Skin epidermis (tissue), 12 donors: ENCODE results near the gene KRTAP10-5.
"Not testable (repeated sequence)": the region's sequence is repeated elsewhere in the genome, so short reads cannot be mapped to it uniquely, and the experiment has no call there.

ENCODE experiments used
- H3K27ac ChIP-seq, 21 experiments: fragments of 200-600 bp; sonication (generic) in 11 of 21; one replicate each; pipeline ENCODE4 v1.5.0; 2020; ENCODE audit warnings: mild to moderate bottlenecking in 3 of 21, inconsistent platforms in 2 of 21, moderate library complexity in 2 of 21
- H3K4me3 ChIP-seq, 7 experiments: fragments of 200-600 bp; sonication (generic) in 2 of 7; one replicate each; pipeline ENCODE4 v1.5.0; 2020; ENCODE audit warnings: inconsistent platforms in 2 of 7, mild to moderate bottlenecking in 2 of 7, moderate library complexity in 1 of 7

The KRTAP10-5 gene

GRCh38 chr21:44592446-44593311, 12.3 kb upstream of the KRTAP10-5 start, which contains the start of gene KRTAP10-6:
TSS of gene KRTAP10-6 (minus strand) at chr21:44592505. CDS start at chr21:44592484, 21 bp downstream.
- Histone ChIP-seq H3K4me3 (no peak within 1 kb of the TSS), H3K27ac (no peak within 1 kb of the TSS)

GRCh38 chr21:44591801-44592130, 11.4 kb upstream of the KRTAP10-5 start:
- not testable (repeated sequence) for H3K27ac ChIP-seq, H3K4me3 ChIP-seq

GRCh38 chr21:44590897-44591800, 10.7 kb upstream of the KRTAP10-5 start:
- H3K4me3 ChIP-seq, H3K27ac ChIP-seq: not testable (repeated sequence)

- Histone ChIP-seq H3K4me3 (no peak overlapping the region), H3K27ac (no peak overlapping the region)
Measured at GRCh38 chr21:44590311-44590721, 9.9 kb upstream of the KRTAP10-5 start.

GRCh38 chr21:44589586-44590305, 9.3 kb upstream of the KRTAP10-5 start:
- Histone ChIP-seq H3K4me3 (no peak overlapping the region), H3K27ac (no peak overlapping the region)

GRCh38 chr21:44589094-44589493, 8.7 kb upstream of the KRTAP10-5 start:
- H3K4me3 ChIP-seq, result no peak overlapping the region
- H3K27ac ChIP-seq, result no peak overlapping the region

GRCh38 chr21:44585892-44586291, 5.5 kb upstream of the KRTAP10-5 start:
- no peak overlapping the region for H3K4me3 ChIP-seq
- H3K27ac ChIP-seq, result no peak overlapping the region

GRCh38 chr21:44583800-44584147, 3.4 kb upstream of the KRTAP10-5 start:
- H3K27ac ChIP-seq, result no peak overlapping the region
- no peak overlapping the region for H3K4me3 ChIP-seq

- no peak overlapping the region for H3K4me3 ChIP-seq
- no peak overlapping the region for H3K27ac ChIP-seq
Measured at GRCh38 chr21:44583089-44583799, 2.8 kb upstream of the KRTAP10-5 start.

GRCh38 chr21:44582055-44582454, 1.7 kb upstream of the KRTAP10-5 start:
- H3K27ac ChIP-seq, result no peak overlapping the region
- no peak overlapping the region for H3K4me3 ChIP-seq

- no peak overlapping the region for H3K27ac ChIP-seq
- H3K4me3 ChIP-seq, result no peak overlapping the region
Measured at GRCh38 chr21:44581158-44581557, 754 bp upstream of the KRTAP10-5 start.

GRCh38 chr21:44579833-44580144, 615 bp downstream of the KRTAP10-5 start:
- Histone ChIP-seq H3K27ac (no peak overlapping the region), H3K4me3 (no peak overlapping the region)

- H3K27ac ChIP-seq, result no peak overlapping the region
Measured at GRCh38 chr21:44579056-44579832, 1.2 kb downstream of the KRTAP10-5 start.

GRCh38 chr21:44578371-44579055, 1.9 kb downstream of the KRTAP10-5 start:
- Histone ChIP-seq H3K27ac (no peak overlapping the region), H3K4me3 (no peak overlapping the region)

More at GRCh38 chr21:44579056-44579832, 1.2 kb downstream of the KRTAP10-5 start:
- no peak overlapping the region for H3K4me3 ChIP-seq

- no peak overlapping the region for H3K4me3 ChIP-seq
- H3K27ac ChIP-seq, result no peak overlapping the region
Measured at GRCh38 chr21:44576025-44576420, 4.4 kb downstream of the KRTAP10-5 start.

GRCh38 chr21:44575307-44576024, 4.9 kb downstream of the KRTAP10-5 start:
- Histone ChIP-seq H3K4me3 (no peak overlapping the region), H3K27ac (no peak overlapping the region)

- no peak overlapping the region for H3K4me3 ChIP-seq
Measured at GRCh38 chr21:44574457-44575306, 5.7 kb downstream of the KRTAP10-5 start.

More at GRCh38 chr21:44574457-44575306, 5.7 kb downstream of the KRTAP10-5 start:
- no peak overlapping the region for H3K27ac ChIP-seq
